Left lung (tissue), 10 donors: Measurements from ENCODE around the gene TTC17. TPM values are rescaled to one million over a fixed set of nuclear protein-coding genes. Genes with fewer than 3 reads are reported as not detected.
A peak's percentile ranks its signal among the peaks of the same experiment; 100 is the strongest.
"Not testable (repeated sequence)": the region's sequence is repeated elsewhere in the genome, so short reads cannot be mapped to it uniquely, and the experiment has no call there.

ENCODE experiments used
- ATAC-seq: fragments of 200-7000 bp; cut with Tn5 transposase; one replicate; pipeline ENCODE4 v1.9.1; 2020; ENCODE audit warnings: moderate library complexity
- DNase-seq, 4 donors: peaks; one replicate each; pipeline ENCODE4 v3.0.0-alpha.2; 2013 to 2020
- H3K27ac ChIP-seq, 2 donors: fragments of 200-600 bp; sonication (generic) in 1 of 2; one replicate each; pipeline versions ENCODE4 v1.5.0 to v1.8.0; 2020 to 2021
- H3K27me3 ChIP-seq, 2 donors: fragments of 200-600 bp; sonication (generic) in 1 of 2; one replicate each; pipeline versions ENCODE4 v1.5.0 to v1.8.0; 2020 to 2021
- H3K36me3 ChIP-seq, 2 donors: fragments of 200-600 bp; sonication (generic) in 1 of 2; one replicate each; pipeline versions ENCODE4 v1.5.0 to v1.8.0; 2020 to 2021
- H3K4me1 ChIP-seq, 2 donors: fragments of 200-600 bp; one replicate each; pipeline ENCODE4 v1.8.0; 2021
- H3K4me3 ChIP-seq, 2 donors: fragments of 200-600 bp; sonication (generic) in 1 of 2; one replicate each; pipeline versions ENCODE4 v1.5.0 to v1.8.0; 2020 to 2021; ENCODE audit warnings: mild to moderate bottlenecking in 1 of 2
- H3K9me3 ChIP-seq, 2 donors: fragments of 200-600 bp; sonication (generic) in 1 of 2; one replicate each; pipeline versions ENCODE4 v1.5.0 to v1.8.0; 2020 to 2021
- intact Hi-C, 2 donors: fragments of 100-400 bp; cut with DNase I; formaldehyde crosslinking; loops; one replicate each; pipeline versions ENCODE4 v1.11.2 to v1.14.2; 2022
- polyA plus RNA-seq, 6 donors: library from polyadenylated mRNA; unstranded; fragments of 120-200 nt; gene quantifications; one replicate each; pipeline ENCODE4 v1.2.1, GENCODE V29; 2013; ENCODE audit not compliant: insufficient read length in 6 of 6
- total RNA-seq, 2 donors: library from RNA; stranded (reverse); fragmentation: NEBNext Ultra II Directional; extraction: Animal tissue kit (Norgen Biotek cat#: 25700); gene quantifications; one replicate each; pipeline ENCODE4 v1.2.1, GENCODE V29; 2021
- TF ChIP-seq, protein P1 (sequence below), 2 donors: fragments of 200-600 bp; sonication (generic) in 1 of 2; IDR thresholded peaks; one replicate each; pipeline versions ENCODE4 v1.5.0 to v1.8.0; 2021; ENCODE audit warnings: antibody characterized with exemption in 2 of 2
- donor health status: DM: no; HTN: yes; CAD: no.
- donor health status: DM: no; HTN: no; CAD: no.

Gene TTC17
- total and polyA plus RNA-seq, 8 donors = 71.3 to 216 (median 169) TPM

DNA sequence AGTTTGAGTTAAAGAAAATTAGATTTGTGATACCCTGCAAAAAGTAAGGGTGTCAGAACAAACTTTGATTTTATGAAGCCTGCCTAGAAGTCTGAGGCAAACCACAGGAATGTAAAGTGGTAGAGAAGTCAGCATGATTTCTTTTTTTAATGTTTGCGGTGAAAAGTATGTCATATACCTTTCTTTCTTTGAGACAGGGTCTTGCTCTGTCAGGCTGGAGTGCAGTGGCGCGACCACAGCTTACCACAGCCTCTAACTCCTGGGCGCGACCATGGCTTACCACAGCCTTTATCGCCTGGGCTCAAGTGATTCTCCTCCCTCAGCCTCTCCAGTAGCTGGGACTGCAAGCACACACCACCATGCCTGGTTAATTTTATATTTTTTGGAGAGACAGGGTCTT lies 42.3 kb upstream of the TTC17 start:
- intact Hi-C loops = no loop called here
- Histone ChIP-seq H3K9me3 (no peaks in the 10 kb centered on the region), H3K27ac (no peak overlapping the region), H3K36me3 (peaks cover 0 to 33% of the 10 kb centered on the region in 2 donors), H3K4me1 (peaks cover 0 to 42% of the 10 kb centered on the region in 2 donors), H3K27me3 (no peaks in the 10 kb centered on the region), H3K4me3 (no peak overlapping the region)
- TF ChIP-seq, protein P1, sequence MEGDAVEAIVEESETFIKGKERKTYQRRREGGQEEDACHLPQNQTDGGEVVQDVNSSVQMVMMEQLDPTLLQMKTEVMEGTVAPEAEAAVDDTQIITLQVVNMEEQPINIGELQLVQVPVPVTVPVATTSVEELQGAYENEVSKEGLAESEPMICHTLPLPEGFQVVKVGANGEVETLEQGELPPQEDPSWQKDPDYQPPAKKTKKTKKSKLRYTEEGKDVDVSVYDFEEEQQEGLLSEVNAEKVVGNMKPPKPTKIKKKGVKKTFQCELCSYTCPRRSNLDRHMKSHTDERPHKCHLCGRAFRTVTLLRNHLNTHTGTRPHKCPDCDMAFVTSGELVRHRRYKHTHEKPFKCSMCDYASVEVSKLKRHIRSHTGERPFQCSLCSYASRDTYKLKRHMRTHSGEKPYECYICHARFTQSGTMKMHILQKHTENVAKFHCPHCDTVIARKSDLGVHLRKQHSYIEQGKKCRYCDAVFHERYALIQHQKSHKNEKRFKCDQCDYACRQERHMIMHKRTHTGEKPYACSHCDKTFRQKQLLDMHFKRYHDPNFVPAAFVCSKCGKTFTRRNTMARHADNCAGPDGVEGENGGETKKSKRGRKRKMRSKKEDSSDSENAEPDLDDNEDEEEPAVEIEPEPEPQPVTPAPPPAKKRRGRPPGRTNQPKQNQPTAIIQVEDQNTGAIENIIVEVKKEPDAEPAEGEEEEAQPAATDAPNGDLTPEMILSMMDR (IDR thresholded peaks at IDR 0.05) = no peak
- DNase-seq (no peak), ATAC-seq (no peak)

- intact Hi-C loops = loop anchor here in 1 of 2 donors (10.0 kb wide), 1 partner anchor 87 kb away; no protein-coding TSS in a partner anchor
- DNase-seq = no peak
- Histone ChIP-seq H3K27me3 (no peaks in the 10 kb centered on the region), H3K27ac (no peak overlapping the region), H3K4me3 (no peak overlapping the region), H3K36me3 (peaks cover 2 to 97% of the 10 kb centered on the region in 2 donors), H3K4me1 (peaks cover 0 to 3% of the 10 kb centered on the region in 2 donors), H3K9me3 (no peaks in the 10 kb centered on the region)
- TF ChIP-seq, protein P1 (IDR thresholded peaks at IDR 0.05) = no peak
- peak; percentile 48 for ATAC-seq
Measured at GRCh38 chr11:43327987-43328386, 30.7 kb upstream of the TTC17 start.

DNA sequence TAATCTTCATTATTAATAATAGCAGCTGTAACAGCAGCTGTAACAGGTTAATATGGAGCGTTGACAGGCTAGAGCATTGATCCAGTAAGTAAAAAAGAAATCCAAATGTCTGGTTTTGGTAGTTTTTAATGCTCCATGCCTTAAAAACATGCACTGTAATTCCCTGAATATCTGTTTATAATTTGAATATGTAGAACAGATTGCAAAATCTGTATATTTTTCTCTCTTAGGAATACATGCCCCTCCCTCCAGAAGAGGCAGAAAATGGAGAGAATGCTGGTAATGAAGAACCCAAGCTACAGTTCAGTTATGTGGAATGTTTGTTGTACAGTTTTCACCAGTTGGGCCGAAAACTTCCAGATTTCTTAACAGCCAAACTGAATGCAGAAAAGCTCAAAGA lies 30.2 kb upstream of the TTC17 start:
- Histone ChIP-seq H3K36me3 (peaks cover 2 to 97% of the 10 kb centered on the region in 2 donors), H3K27ac (no peak overlapping the region), H3K4me1 (peaks cover 0 to 3% of the 10 kb centered on the region in 2 donors), H3K27me3 (no peaks in the 10 kb centered on the region), H3K4me3 (no peak overlapping the region), H3K9me3 (no peaks in the 10 kb centered on the region)
- TF ChIP-seq, protein P1 (IDR thresholded peaks at IDR 0.05) = no peak
- no peak for ATAC-seq
- no peak for DNase-seq
- intact Hi-C loops = loop anchor here in 1 of 2 donors (10.0 kb wide), 1 partner anchor 86 kb away; no protein-coding TSS in a partner anchor

GRCh38 chr11:43341159-43341558 lies 17.6 kb upstream of the TTC17 start:
- no peak overlapping the region for H3K27ac ChIP-seq
- ATAC-seq = no peak
- no peak for DNase-seq
- H3K9me3 ChIP-seq = no peaks in the 10 kb centered on the region
- no peak overlapping the region for H3K4me3 ChIP-seq
- no peaks in the 10 kb centered on the region for H3K4me1 ChIP-seq
- no peaks in the 10 kb centered on the region for H3K27me3 ChIP-seq
- peaks cover 0 to 50% of the 10 kb centered on the region in 2 donors for H3K36me3 ChIP-seq
- TF ChIP-seq, protein P1 (IDR thresholded peaks at IDR 0.05) = no peak
- intact Hi-C loops = no loop called here

DNA sequence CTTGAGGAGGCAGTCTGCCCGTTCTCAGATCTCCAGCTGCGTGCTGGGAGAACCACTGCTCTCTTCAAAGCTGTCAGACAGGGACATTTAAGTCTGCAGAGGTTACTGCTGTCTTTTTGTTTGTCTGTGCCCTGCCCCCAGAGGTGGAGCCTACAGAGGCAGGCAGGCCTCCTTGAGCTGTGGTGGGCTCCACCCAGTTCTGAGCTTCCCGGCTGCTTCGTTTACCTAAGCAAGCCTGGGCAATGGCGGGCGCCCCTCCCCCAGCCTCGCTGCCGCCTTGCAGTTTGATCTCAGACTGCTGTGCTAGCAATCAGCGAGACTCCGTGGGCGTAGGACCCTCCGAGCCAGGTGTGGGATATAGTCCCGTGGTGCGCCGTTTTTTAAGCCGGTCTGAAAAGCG lies 7.3 kb upstream of the TTC17 start:
- H3K9me3 ChIP-seq, ATAC-seq, H3K27me3 ChIP-seq, intact Hi-C loops, H3K27ac ChIP-seq, H3K4me3 ChIP-seq, H3K4me1 ChIP-seq, H3K36me3 ChIP-seq, DNase-seq: not testable (repeated sequence)

- H3K36me3 ChIP-seq = no peaks in the 10 kb centered on the region
- TF ChIP-seq, protein P1 (IDR thresholded peaks at IDR 0.05) = no peak
- no peak for ATAC-seq
- no peak for DNase-seq
- H3K4me3 ChIP-seq = no peak overlapping the region
- no peak overlapping the region for H3K27ac ChIP-seq
- peaks cover 0 to 6% of the 10 kb centered on the region in 2 donors for H3K4me1 ChIP-seq
- no peaks in the 10 kb centered on the region for H3K9me3 ChIP-seq
- no peaks in the 10 kb centered on the region for H3K27me3 ChIP-seq
- intact Hi-C loops = no loop called here
Measured at GRCh38 chr11:43354311-43354710, 4.4 kb upstream of the TTC17 start.
